IMR-90 (cell line): Measurements from ENCODE around the gene PSMD2. TPM values are rescaled to one million over a fixed set of nuclear protein-coding genes. Genes with fewer than 3 reads are reported as not detected.

ENCODE experiments used
- ATAC-seq: fragments of 200-7000 bp; cut with Tn5 transposase; 2 replicates; pipeline ENCODE4 v1.9.1; 2020; ENCODE audit warnings: low read depth, mild to moderate bottlenecking, moderate library complexity
- BruUV-seq: library from RNA; stranded (reverse); fragments of 400-500 nt; replicated peaks from 2 replicates; lab custom pipeline; 2021; lab: Mats Ljungman, UMichigan
- CTCF ChIA-PET: fragments of 300-600 bp; formaldehyde crosslinking; extraction: SDS; loops from one replicate; lab custom pipeline; 2021; ENCODE audit warnings: antibody characterized with exemption; lab: Yijun Ruan, JAX
- POLR2A ChIA-PET: fragments of 300-600 bp; sonication (Branson Sonifier 250); formaldehyde crosslinking; loops from one replicate; lab custom pipeline; 2022; ENCODE audit warnings: antibody characterized with exemption; ENCODE audit not compliant: unreplicated experiment; lab: Charles Lee
- DNase-seq: peaks from one replicate; pipeline ENCODE4 v3.0.0; 2013
- H2AFZ ChIP-seq: replicated peaks from 2 replicates; pipeline ENCODE3; 2013; ENCODE audit warnings: low read length, mild to moderate bottlenecking; ENCODE audit not compliant: poor library complexity
- H2AK5ac ChIP-seq: 2 replicates; pipeline ENCODE4 v1.6.1; 2013; ENCODE audit warnings: low read depth, low read length, inconsistent platforms
- H2AK9ac ChIP-seq: replicated peaks from 2 replicates; pipeline ENCODE3; 2013; ENCODE audit warnings: mild to moderate bottlenecking, low read depth, low read length, moderate library complexity; ENCODE audit not compliant: poor library complexity
- H2BK120ac ChIP-seq: 2 replicates; pipeline ENCODE4 v1.6.1; 2013; ENCODE audit warnings: low read depth, low read length, inconsistent platforms
- H2BK15ac ChIP-seq: 3 replicates; pipeline ENCODE4 v1.6.1; 2013; ENCODE audit warnings: low read depth, low read length, inconsistent platforms
- H2BK20ac ChIP-seq: 2 replicates; pipeline ENCODE4 v1.6.1; 2013; ENCODE audit warnings: low read depth, mild to moderate bottlenecking, inconsistent platforms, low read length, moderate library complexity
- H2BK5ac ChIP-seq: 2 replicates; pipeline ENCODE4 v1.6.1; 2013; ENCODE audit warnings: mild to moderate bottlenecking, low read depth, low read length, inconsistent platforms; ENCODE audit not compliant: poor library complexity, severe bottlenecking
- H3K14ac ChIP-seq: replicated peaks from 2 replicates; pipeline ENCODE4 v1.6.1; 2013; ENCODE audit warnings: low read depth, low read length, inconsistent platforms
- H3K18ac ChIP-seq: 2 replicates; pipeline ENCODE4 v1.6.1; 2013; ENCODE audit warnings: low read depth, low read length, control low read depth
- H3K23ac ChIP-seq: 2 replicates; pipeline ENCODE4 v1.6.1; 2013; ENCODE audit warnings: low read depth, low read length, inconsistent platforms
- H3K27ac ChIP-seq: 2 replicates; pipeline ENCODE4 v1.5.1; 2013; ENCODE audit warnings: mild to moderate bottlenecking, control low read depth, low read length; ENCODE audit not compliant: insufficient read depth
- H3K27me3 ChIP-seq: 2 replicates; pipeline ENCODE4 v1.6.1; 2013; ENCODE audit warnings: low read length; ENCODE audit not compliant: control insufficient read depth, insufficient read depth
- H3K36me3 ChIP-seq: 2 replicates; pipeline ENCODE4 v1.6.1; 2013; ENCODE audit warnings: low read length, mixed read lengths; ENCODE audit not compliant: control insufficient read depth, insufficient read depth
- H3K4ac ChIP-seq: 2 replicates; pipeline ENCODE4 v1.6.1; 2013; ENCODE audit warnings: low read depth, low read length, inconsistent platforms
- H3K4me1 ChIP-seq: 2 replicates; pipeline ENCODE4 v1.6.1; 2013; ENCODE audit warnings: low read length, mixed read lengths; ENCODE audit not compliant: control insufficient read depth, insufficient read depth
- H3K4me2 ChIP-seq: 2 replicates; pipeline ENCODE4 v1.6.1; 2013; ENCODE audit warnings: low read depth, mild to moderate bottlenecking, control low read depth, low read length, moderate library complexity
- H3K4me3 ChIP-seq: 2 replicates; pipeline ENCODE4 v1.5.1; 2013; ENCODE audit warnings: low read depth, mild to moderate bottlenecking, control low read depth, low read length, moderate library complexity; ENCODE audit not compliant: insufficient read depth
- H3K56ac ChIP-seq: 2 replicates; pipeline ENCODE4 v1.6.1; 2013; ENCODE audit warnings: low read length, inconsistent platforms; ENCODE audit not compliant: insufficient read depth; ENCODE audit errors: extremely low read depth
- H3K79me1 ChIP-seq, 2 experiments: 2 replicates each; pipeline ENCODE4 v1.6.1; 2013; ENCODE audit warnings: low read length in 2 of 2, inconsistent platforms in 1 of 2, low read depth in 1 of 2
- H3K9ac ChIP-seq: 2 replicates; pipeline ENCODE4 v1.6.1; 2013; ENCODE audit warnings: low read depth, low read length, control low read depth
- H3K9me1 ChIP-seq: 2 replicates; pipeline ENCODE4 v1.6.1; 2013; ENCODE audit warnings: low read length, inconsistent platforms; ENCODE audit not compliant: insufficient read depth
- H3K9me3 ChIP-seq: 2 replicates; pipeline ENCODE4 v1.6.1; 2013; ENCODE audit warnings: low read length; ENCODE audit not compliant: control insufficient read depth, insufficient read depth
- H4K20me1 ChIP-seq: 2 replicates; pipeline ENCODE4 v1.6.1; 2013; ENCODE audit warnings: low read length, inconsistent platforms; ENCODE audit not compliant: insufficient read depth
- H4K5ac ChIP-seq: 2 replicates; pipeline ENCODE4 v1.6.1; 2013; ENCODE audit warnings: mild to moderate bottlenecking, low read depth, low read length, control low read depth
- H4K8ac ChIP-seq, 2 experiments: 2 replicates each; pipeline ENCODE4 v1.6.1; 2013; ENCODE audit warnings: low read depth in 2 of 2, low read length in 2 of 2, control low read depth in 1 of 2, inconsistent platforms in 1 of 2
- H4K91ac ChIP-seq: 2 replicates; pipeline ENCODE4 v1.6.1; 2013; ENCODE audit warnings: low read depth, low read length, inconsistent platforms; ENCODE audit not compliant: insufficient read depth
- CHD1 ChIP-seq: IDR thresholded peaks from 2 replicates; pipeline ENCODE4 v1.6.1; 2012; ENCODE audit warnings: low read depth, low read length, improper control_type of control experiment
- NFE2L2 ChIP-seq: fragments of 150-350 bp; IDR thresholded peaks from 2 replicates; pipeline ENCODE4 v1.6.1; 2016; ENCODE audit warnings: low read depth, mild to moderate bottlenecking, low read length
- RAD21 ChIP-seq: IDR thresholded peaks from 2 replicates; pipeline ENCODE4 v1.6.1; 2012; ENCODE audit warnings: low read length, improper control_type of control experiment
- WGBS, 2 experiments: methylation state at CpG; one replicate each; pipeline versions ENCODE4 v1.1.5 to v1.1.7; 2013; ENCODE audit warnings: missing lambda C conversion rate in 2 of 2; ENCODE audit not compliant: insufficient read length in 1 of 2; ENCODE audit errors: extremely low coverage in 2 of 2; 5-methylcytosine and 5-hydroxymethylcytosine counted together
- dilution Hi-C: fragments of 300-500 bp; cut with HindIII; formaldehyde crosslinking; loops from one replicate; pipeline ENCODE4 v1.14.3; 2018; ENCODE audit warnings: low sequenced_read_pairs; ENCODE audit not compliant: unreplicated experiment
- in situ Hi-C: fragments of 300-500 bp; cut with MboI; formaldehyde crosslinking; loops from 3 replicates; pipeline ENCODE4 v1.14.3; 2019; ENCODE audit warnings: low sequenced_read_pairs, inconsistent platforms, mixed read lengths
- intact Hi-C: fragments of 100-400 bp; cut with micrococcal nuclease; formaldehyde crosslinking; loops from 2 replicates; pipeline ENCODE4 v1.10.0; 2022
- polyA plus RNA-seq, 3 experiments: library from polyadenylated mRNA; depleted of rRNA; stranded (reverse); fragments of >200 nt; gene quantifications; 2 replicates each; pipeline ENCODE4 v1.2.3, GENCODE V29; 2012; ENCODE audit warnings: low replicate concordance in 1 of 3
- total RNA-seq: library from RNA; depleted of rRNA; stranded (reverse); fragments of >200 nt; gene quantifications from 2 replicates; pipeline ENCODE4 v1.2.3, GENCODE V29; 2012

Gene PSMD2
- total and polyA plus RNA-seq, 2 of the 4 experiments (the other 2 are of a cell fraction): 514 to 872 TPM

- H3K4me3 ChIP-seq: no peak overlapping the region
- H2AFZ ChIP-seq: no peak overlapping the region
- BruUV-seq: no TSS peak
- no peak overlapping the region for H3K4me2 ChIP-seq
- no peak overlapping the region for H3K14ac ChIP-seq
- dilution Hi-C loops: no loop called here
- ChIA-PET POLR2A (no interaction called here), CTCF (interaction anchor here (0.5 kb wide), 1 partner anchor 432 kb away, joined by 5 read pairs; no protein-coding TSS in a partner anchor)
- TF ChIP-seq RAD21: no peak
- no peak for TF ChIP-seq NFE2L2
- no peak for TF ChIP-seq CHD1
- H2AK5ac ChIP-seq: no peak overlapping the region; the same call in 1 of the 2 replicates
- no peaks in the 10 kb centered on the region for H3K27me3 ChIP-seq
- peaks cover 33% of the 10 kb centered on the region for H3K4me1 ChIP-seq
- intact Hi-C loops: no loop called here
- WGBS, 2 experiments: 96% methylated on average over 3 of the region's 3 CpGs; no CpG with 5 or more reads in 1 of the 2 experiments
- H3K9ac ChIP-seq: no peak overlapping the region
- no peak overlapping the region for H4K91ac ChIP-seq
- no peak overlapping the region for H3K23ac ChIP-seq
- no peak overlapping the region; the same call in 1 of the 2 replicates for H2BK20ac ChIP-seq
- no peak overlapping the region for H4K8ac ChIP-seq
- H2AK9ac ChIP-seq: no peak overlapping the region
- no peak overlapping the region; the same call in 1 of the 2 replicates for H2BK120ac ChIP-seq
- peak overlapping the region; percentile 93 for H2BK5ac ChIP-seq
- H3K9me3 ChIP-seq: no peaks in the 10 kb centered on the region
- H4K5ac ChIP-seq: no peak overlapping the region
- H3K79me1 ChIP-seq: peaks cover 15 to 73% of the 10 kb centered on the region in 2 experiments
- H3K4ac ChIP-seq: 0 out of 2 replicates have a peak overlapping the region, but pooled peaks have one; percentile 56
- ATAC-seq (no peak), DNase-seq (no peak)
- H3K27ac ChIP-seq: peak overlapping the region; percentile 14; the same call in 1 of the 2 replicates
- peaks cover 54% of the 10 kb centered on the region for H3K36me3 ChIP-seq
- in situ Hi-C loops: no loop called here
- H4K20me1 ChIP-seq: peaks cover 62% of the 10 kb centered on the region
- H3K18ac ChIP-seq: no peak overlapping the region
- no peak overlapping the region for H3K56ac ChIP-seq
- H3K9me1 ChIP-seq: peaks cover 25% of the 10 kb centered on the region
- no peak overlapping the region for H2BK15ac ChIP-seq
Observed at GRCh38 chr3:184333700-184334099, 34.7 kb downstream of the PSMD2 start.
